Caco-2 (cell line): Measurements from ENCODE around the gene HSPBP1. TPM values are rescaled to one million over a fixed set of nuclear protein-coding genes. Genes with fewer than 3 reads are reported as not detected.

Experiments
- BruUV-seq: library from RNA; stranded (reverse); fragments of 400-500 nt; replicated peaks from 2 replicates; lab custom pipeline; 2021; lab: Mats Ljungman, UMichigan
- CTCF ChIA-PET: fragments of 300-600 bp; sonication (Branson Sonifier 250); formaldehyde crosslinking; loops from one replicate; lab custom pipeline; 2022; ENCODE audit warnings: antibody characterized with exemption; lab: Charles Lee
- POLR2A ChIA-PET: fragments of 300-600 bp; sonication (Branson Sonifier 250); formaldehyde crosslinking; loops from one replicate; lab custom pipeline; 2022; ENCODE audit warnings: antibody characterized with exemption; lab: Charles Lee
- DNase-seq, 2 experiments: peaks; one replicate each; pipeline versions ENCODE4 v3.0.0 to v3.0.0-alpha.2; 2020 to 2022
- H3K27me3 ChIP-seq: replicated peaks from 2 replicates; pipeline ENCODE4 v1.6.0; 2011; ENCODE audit warnings: low read length; ENCODE audit not compliant: control insufficient read depth, insufficient read depth
- H3K36me3 ChIP-seq: 2 replicates; pipeline ENCODE4 v1.5.1; 2011; ENCODE audit warnings: low read length; ENCODE audit not compliant: control insufficient read depth, insufficient read depth
- H3K4me1 ChIP-seq: fragments of 250-450 bp; sonication (Bioruptor Pico); 2 replicates; pipeline ENCODE4 v1.5.1; 2020; ENCODE audit warnings: mild to moderate bottlenecking
- H3K4me3 ChIP-seq: 2 replicates; pipeline ENCODE4 v1.5.1; 2011; ENCODE audit warnings: low read depth, mild to moderate bottlenecking, control low read depth, low read length
- H3K9me3 ChIP-seq: fragments of 250-450 bp; sonication (Bioruptor Pico); 2 replicates; pipeline ENCODE4 v1.5.1; 2020; ENCODE audit warnings: mild to moderate bottlenecking, moderate library complexity
- H3K27ac Mint-ChIP-seq: one replicate; pipeline ENCODE4 v1.8.0; 2022; ENCODE audit warnings: mixed read lengths; ENCODE audit not compliant: unreplicated experiment
- H3K27me3 Mint-ChIP-seq: one replicate; pipeline ENCODE4 v1.8.0; 2022; ENCODE audit warnings: mixed read lengths; ENCODE audit not compliant: insufficient read depth, unreplicated experiment
- H3K36me3 Mint-ChIP-seq: one replicate; pipeline ENCODE4 v1.8.0; 2022; ENCODE audit warnings: mild to moderate bottlenecking, mixed read lengths; ENCODE audit not compliant: insufficient read depth, unreplicated experiment
- H3K4me1 Mint-ChIP-seq: one replicate; pipeline ENCODE4 v1.8.0; 2022; ENCODE audit warnings: low read depth, mixed read lengths; ENCODE audit not compliant: unreplicated experiment
- H3K4me3 Mint-ChIP-seq: one replicate; pipeline ENCODE4 v1.8.0; 2022; ENCODE audit warnings: mild to moderate bottlenecking, moderate library complexity, mixed read lengths; ENCODE audit not compliant: unreplicated experiment
- H3K9me3 Mint-ChIP-seq: one replicate; pipeline ENCODE4 v1.8.0; 2022; ENCODE audit warnings: mixed read lengths; ENCODE audit not compliant: unreplicated experiment
- CTCF ChIP-seq, 2 experiments: fragments of 200-600 bp in 1 of 2; IDR thresholded peaks; 1 replicate in 1 of 2; 2 replicates in 1 of 2; pipeline versions ENCODE4 v1.5.1 to v1.8.0; 2011 to 2022; ENCODE audit warnings: antibody characterized with exemption in 1 of 2, control low read depth in 1 of 2, inconsistent platforms in 1 of 2, low read depth in 1 of 2, low read length in 1 of 2, mild to moderate bottlenecking in 1 of 2, moderate library complexity in 1 of 2; ENCODE audit not compliant: insufficient read depth in 1 of 2, severe bottlenecking in 1 of 2, unreplicated experiment in 1 of 2
- intact Hi-C: fragments of 100-400 bp; cut with micrococcal nuclease; formaldehyde crosslinking; loops from one replicate; pipeline ENCODE4 v1.10.0; 2022; ENCODE audit not compliant: unreplicated experiment
- total RNA-seq: library from RNA; stranded (reverse); gene quantifications from 2 replicates; pipeline ENCODE4 v1.2.3, GENCODE V29; 2022

The HSPBP1 gene
- total RNA-seq, 1 experiment from 2014 or later = 69.6 TPM

DNA sequence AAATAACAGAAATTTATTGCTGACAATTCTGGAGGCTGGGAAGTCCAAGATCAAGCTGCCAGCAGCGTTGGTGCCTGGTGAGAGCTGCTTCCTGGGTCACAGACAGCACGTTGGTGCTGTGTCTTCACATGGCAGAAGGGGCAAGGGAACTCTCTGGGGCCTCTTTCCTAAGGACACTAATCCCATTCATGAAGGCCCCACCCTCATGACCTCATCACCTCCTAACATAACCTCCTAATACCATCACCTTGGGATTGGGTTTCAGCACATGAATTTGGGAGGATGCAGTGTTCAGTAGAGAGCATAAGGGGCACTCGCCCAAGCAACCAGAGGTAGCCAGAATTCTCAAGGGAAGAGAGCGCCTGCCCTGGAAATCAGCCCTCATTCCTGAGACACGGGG is 29.5 kb upstream of the HSPBP1 start:
- Mint-ChIP-seq H3K36me3 (peaks cover 29% of the 10 kb centered on the region), H3K9me3 (no peaks in the 10 kb centered on the region), H3K27ac (no peak overlapping the region), H3K27me3 (no peaks in the 10 kb centered on the region), H3K4me1 (peaks cover 6% of the 10 kb centered on the region), H3K4me3 (no peak overlapping the region)
- H3K27me3 ChIP-seq = no peaks in the 10 kb centered on the region
- no peak overlapping the region for H3K4me3 ChIP-seq
- POLR2A ChIA-PET = no interaction called here
- intact Hi-C loops = no loop called here
- peaks cover 4% of the 10 kb centered on the region for H3K36me3 ChIP-seq
- no peak for TF ChIP-seq CTCF (IDR thresholded peaks at IDR 0.05; ENCODE audit: insufficient read depth in 1 of 2, low read depth in 1 of 2, low read length in 1 of 2, severe bottlenecking in 1 of 2, unreplicated experiment in 1 of 2)
- DNase-seq = no peak
- CTCF ChIA-PET = no interaction called here
- no peaks in the 10 kb centered on the region for H3K4me1 ChIP-seq
- BruUV-seq = no TSS peak
- H3K9me3 ChIP-seq = no peaks in the 10 kb centered on the region

- Mint-ChIP-seq H3K27me3 (no peaks in the 10 kb centered on the region), H3K4me3 (no peak overlapping the region), H3K9me3 (no peaks in the 10 kb centered on the region), H3K36me3 (peaks cover 29% of the 10 kb centered on the region), H3K27ac (no peak overlapping the region), H3K4me1 (peaks cover 2% of the 10 kb centered on the region)
- POLR2A ChIA-PET = no interaction called here
- no peak for TF ChIP-seq CTCF (IDR thresholded peaks at IDR 0.05; ENCODE audit: insufficient read depth in 1 of 2, low read depth in 1 of 2, low read length in 1 of 2, severe bottlenecking in 1 of 2, unreplicated experiment in 1 of 2)
- Histone ChIP-seq H3K9me3 (no peaks in the 10 kb centered on the region), H3K36me3 (peaks cover 5% of the 10 kb centered on the region), H3K27me3 (no peaks in the 10 kb centered on the region), H3K4me3 (no peak overlapping the region), H3K4me1 (no peaks in the 10 kb centered on the region)
- CTCF ChIA-PET = no interaction called here
- BruUV-seq = no TSS peak
- no peak for DNase-seq
- intact Hi-C loops = no loop called here
Observed at GRCh38 chr19:55308281-55308680, 28.4 kb upstream of the HSPBP1 start.

GRCh38 chr19:55306712-55307111 is 26.8 kb upstream of the HSPBP1 start:
- H3K4me1 Mint-ChIP-seq = no peaks in the 10 kb centered on the region
- Histone ChIP-seq H3K27me3 (no peaks in the 10 kb centered on the region), H3K4me3 (no peak overlapping the region), H3K9me3 (no peaks in the 10 kb centered on the region), H3K36me3 (peaks cover 6% of the 10 kb centered on the region), H3K4me1 (no peaks in the 10 kb centered on the region)
- no TSS peak for BruUV-seq
- no peaks in the 10 kb centered on the region for H3K27me3 Mint-ChIP-seq
- peaks cover 35% of the 10 kb centered on the region for H3K36me3 Mint-ChIP-seq
- ChIA-PET POLR2A (no interaction called here), CTCF (no interaction called here)
- TF ChIP-seq CTCF (IDR thresholded peaks at IDR 0.05; ENCODE audit: insufficient read depth in 1 of 2, low read depth in 1 of 2, low read length in 1 of 2, severe bottlenecking in 1 of 2, unreplicated experiment in 1 of 2) = no peak
- intact Hi-C loops = no loop called here
- no peak overlapping the region for H3K4me3 Mint-ChIP-seq
- H3K9me3 Mint-ChIP-seq = no peaks in the 10 kb centered on the region
- DNase-seq = no peak
- H3K27ac Mint-ChIP-seq = no peak overlapping the region
